Measurements from ENCODE around the gene AMPH. TPM values are rescaled to one million over a fixed set of nuclear protein-coding genes. Genes with fewer than 3 reads are reported as not detected.

AMPH gene
- total and polyA plus RNA-seq, 2 of the 4 experiments (the other 2 are of a cell fraction), result 3.9 to 4.8 TPM

DNA sequence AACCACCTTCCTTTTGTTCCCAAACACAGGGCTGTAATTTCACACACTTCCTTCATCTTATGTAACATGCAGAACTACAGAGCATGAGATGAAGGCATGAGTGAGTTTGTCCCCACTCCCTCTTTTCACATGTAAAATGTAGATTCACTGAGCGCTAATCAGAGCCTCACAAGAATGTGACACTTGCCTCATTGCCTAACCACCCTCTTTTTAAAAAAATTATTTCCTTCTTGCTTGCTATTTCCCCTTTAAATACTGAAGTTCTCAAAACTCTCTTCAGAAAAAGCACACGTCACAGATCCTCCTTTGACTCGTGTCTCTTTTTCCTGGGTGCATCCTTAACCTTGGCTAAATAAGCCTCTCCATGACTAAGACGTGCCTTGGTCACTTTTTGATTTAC lies 236.5 kb downstream of the AMPH start:
- no peak overlapping the region for H2BK120ac ChIP-seq (ENCODE audit: low read depth, low read length)
- ATAC-seq (ENCODE audit: low read depth), result no peak
- H4K5ac ChIP-seq (ENCODE audit: low read depth, low read length), result no peak overlapping the region
- no peaks in the 10 kb centered on the region for H3K9me3 ChIP-seq (ENCODE audit: control insufficient read depth, insufficient read depth, low read length)
- H2AK9ac ChIP-seq (replicated peaks; ENCODE audit: low read depth, low read length, poor library complexity), result no peak overlapping the region
- POLR2A ChIA-PET (ENCODE audit: unreplicated experiment), result no interaction called here
- H3K4me2 ChIP-seq (ENCODE audit: low read depth, low read length), result no peak overlapping the region
- H4K20me1 ChIP-seq (ENCODE audit: insufficient read depth, low read length), result no peaks in the 10 kb centered on the region
- H3K18ac ChIP-seq (ENCODE audit: low read depth, low read length), result no peak overlapping the region
- no peak overlapping the region for H2BK15ac ChIP-seq (ENCODE audit: low read depth, low read length)
- H3K9me1 ChIP-seq (ENCODE audit: insufficient read depth, low read length), result no peaks in the 10 kb centered on the region
- WGBS, 2 experiments (ENCODE audit: extremely low coverage in 2 of 2, insufficient read length in 1 of 2), result 80% methylated on average over 3 of the region's 4 CpGs; no CpG with 5 or more reads in 1 of the 2 experiments
- H4K8ac ChIP-seq (ENCODE audit: low read depth in 2 of 2, low read length in 2 of 2), result no peak overlapping the region
- H3K9ac ChIP-seq (ENCODE audit: low read depth, low read length), result no peak overlapping the region
- H3K4ac ChIP-seq (ENCODE audit: low read depth, low read length), result no peak overlapping the region
- no peak overlapping the region for H2BK20ac ChIP-seq (ENCODE audit: low read depth, low read length)
- no TSS peak for BruUV-seq (replicated peaks)
- no peaks in the 10 kb centered on the region for H3K4me1 ChIP-seq (ENCODE audit: control insufficient read depth, insufficient read depth, low read length)
- H3K23ac ChIP-seq (ENCODE audit: low read depth, low read length), result no peak overlapping the region
- intact Hi-C loops (cut with micrococcal nuclease), result no loop called here
- H2BK5ac ChIP-seq (ENCODE audit: low read depth, low read length, poor library complexity, severe bottlenecking), result no peak overlapping the region
- no peak for TF ChIP-seq RCOR1 (IDR thresholded peaks at IDR 0.05; ENCODE audit: insufficient replicate concordance, low read length)
- TF ChIP-seq RAD21 (IDR thresholded peaks at IDR 0.05; ENCODE audit: low read length), result no peak
- TF ChIP-seq SMC3 (IDR thresholded peaks at IDR 0.05; ENCODE audit: low read depth, low read length), result no peak
- TF ChIP-seq MAZ (IDR thresholded peaks at IDR 0.05; ENCODE audit: borderline replicate concordance, low read depth, low read length), result no peak
- TF ChIP-seq, protein P1, sequence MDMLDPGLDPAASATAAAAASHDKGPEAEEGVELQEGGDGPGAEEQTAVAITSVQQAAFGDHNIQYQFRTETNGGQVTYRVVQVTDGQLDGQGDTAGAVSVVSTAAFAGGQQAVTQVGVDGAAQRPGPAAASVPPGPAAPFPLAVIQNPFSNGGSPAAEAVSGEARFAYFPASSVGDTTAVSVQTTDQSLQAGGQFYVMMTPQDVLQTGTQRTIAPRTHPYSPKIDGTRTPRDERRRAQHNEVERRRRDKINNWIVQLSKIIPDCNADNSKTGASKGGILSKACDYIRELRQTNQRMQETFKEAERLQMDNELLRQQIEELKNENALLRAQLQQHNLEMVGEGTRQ (IDR thresholded peaks at IDR 0.05; ENCODE audit: low read depth, low read length), result no peak
- no peak for TF ChIP-seq POLR2A (IDR thresholded peaks at IDR 0.05; ENCODE audit: low read depth, low read length)
- TF ChIP-seq RFX5 (IDR thresholded peaks at IDR 0.05; ENCODE audit: low read depth, low read length), result no peak
- TF ChIP-seq FOS (IDR thresholded peaks at IDR 0.05; ENCODE audit: low read depth, low read length), result no peak
- H3K36me3 ChIP-seq (ENCODE audit: control insufficient read depth, insufficient read depth, low read length), result no peaks in the 10 kb centered on the region
- H3K4me3 ChIP-seq (ENCODE audit: insufficient read depth, low read depth, low read length), result no peak overlapping the region
- CTCF ChIA-PET, result interaction anchor here (1.1 kb wide), 1 partner anchor 20 kb away, joined by 3 read pairs; no protein-coding TSS in a partner anchor
- no peak overlapping the region for H3K27ac ChIP-seq (ENCODE audit: insufficient read depth, low read length)
- H2AFZ ChIP-seq (replicated peaks; ENCODE audit: low read length, poor library complexity), result no peak overlapping the region
- no peak overlapping the region for H3K14ac ChIP-seq (replicated peaks; ENCODE audit: low read depth, low read length)
- no peak overlapping the region for H2AK5ac ChIP-seq (ENCODE audit: low read depth, low read length)
- H4K91ac ChIP-seq (ENCODE audit: insufficient read depth, low read depth, low read length), result no peak overlapping the region
- in situ Hi-C loops (cut with MboI; ENCODE audit: low sequenced_read_pairs), result no loop called here
- DNase-seq, result no peak
- no peaks in the 10 kb centered on the region for H3K79me1 ChIP-seq (ENCODE audit: low read depth in 1 of 2, low read length in 2 of 2)
- H3K56ac ChIP-seq (ENCODE audit: extremely low read depth, insufficient read depth, low read length), result no peak overlapping the region
- H3K27me3 ChIP-seq (ENCODE audit: control insufficient read depth, insufficient read depth, low read length), result no peaks in the 10 kb centered on the region
- dilution Hi-C loops (cut with HindIII; ENCODE audit: low sequenced_read_pairs, unreplicated experiment), result no loop called here
